Retina (tissue), 1 donor: Measurements from ENCODE around the gene IL1A.

Experiments used
- DNase-seq: peaks from one replicate; pipeline ENCODE4 v3.0.0-alpha.2; 2016

IL1A gene

GRCh38 chr2:112791019-112791418 lies 6.7 kb upstream of the IL1A start:
- no peak for DNase-seq

GRCh38 chr2:112790305-112790704 lies 6.0 kb upstream of the IL1A start:
- DNase-seq = no peak

- no peak for DNase-seq
Measured at GRCh38 chr2:112789186-112789585, 4.9 kb upstream of the IL1A start.

- DNase-seq = no peak
Measured at GRCh38 chr2:112788653-112789052, 4.4 kb upstream of the IL1A start.

GRCh38 chr2:112787729-112788393 lies 3.6 kb upstream of the IL1A start:
- no peak for DNase-seq

GRCh38 chr2:112787294-112787693 lies 3.0 kb upstream of the IL1A start:
- no peak for DNase-seq

- DNase-seq = no peak
Measured at GRCh38 chr2:112783187-112783714, 1.0 kb downstream of the IL1A start.

- DNase-seq = no peak
Measured at GRCh38 chr2:112782234-112782799, 2.0 kb downstream of the IL1A start.

- no peak for DNase-seq
Measured at GRCh38 chr2:112779598-112779997, 4.7 kb downstream of the IL1A start.

- no peak for DNase-seq
Measured at GRCh38 chr2:112777036-112777435, 7.3 kb downstream of the IL1A start.

- no peak for DNase-seq
Measured at GRCh38 chr2:112776113-112776512, 8.2 kb downstream of the IL1A start.

GRCh38 chr2:112774536-112775285 lies 9.6 kb downstream of the IL1A start:
- DNase-seq = no peak

- DNase-seq = no peak
Measured at GRCh38 chr2:112773556-112773955, 10.7 kb downstream of the IL1A start.

- no peak for DNase-seq
Measured at GRCh38 chr2:112772911-112773475, 11.3 kb downstream of the IL1A start.

- DNase-seq = no peak
Measured at GRCh38 chr2:112772322-112772721, 12.0 kb downstream of the IL1A start.

- DNase-seq = no peak
Measured at GRCh38 chr2:112768432-112768831, 15.9 kb downstream of the IL1A start.

- DNase-seq = no peak
Measured at GRCh38 chr2:112767693-112768330, 16.5 kb downstream of the IL1A start.

GRCh38 chr2:112765251-112765650 lies 19.0 kb downstream of the IL1A start:
- no peak for DNase-seq

GRCh38 chr2:112764071-112765044 lies 19.9 kb downstream of the IL1A start, which contains the start of gene CKAP2L:
TSS of gene CKAP2L (minus strand) at chr2:112764609. CDS start at chr2:112764598, 11 bp downstream.
- DNase-seq = peak; percentile 94

- no peak for DNase-seq
Measured at GRCh38 chr2:112762276-112762675, 22.0 kb downstream of the IL1A start.

- DNase-seq = no peak
Measured at GRCh38 chr2:112760149-112760548, 24.1 kb downstream of the IL1A start.

GRCh38 chr2:112758711-112759110 lies 25.6 kb downstream of the IL1A start:
- DNase-seq = no peak
